Measurements from ENCODE around the gene MYBPC2.

MYBPC2 gene

DNA sequence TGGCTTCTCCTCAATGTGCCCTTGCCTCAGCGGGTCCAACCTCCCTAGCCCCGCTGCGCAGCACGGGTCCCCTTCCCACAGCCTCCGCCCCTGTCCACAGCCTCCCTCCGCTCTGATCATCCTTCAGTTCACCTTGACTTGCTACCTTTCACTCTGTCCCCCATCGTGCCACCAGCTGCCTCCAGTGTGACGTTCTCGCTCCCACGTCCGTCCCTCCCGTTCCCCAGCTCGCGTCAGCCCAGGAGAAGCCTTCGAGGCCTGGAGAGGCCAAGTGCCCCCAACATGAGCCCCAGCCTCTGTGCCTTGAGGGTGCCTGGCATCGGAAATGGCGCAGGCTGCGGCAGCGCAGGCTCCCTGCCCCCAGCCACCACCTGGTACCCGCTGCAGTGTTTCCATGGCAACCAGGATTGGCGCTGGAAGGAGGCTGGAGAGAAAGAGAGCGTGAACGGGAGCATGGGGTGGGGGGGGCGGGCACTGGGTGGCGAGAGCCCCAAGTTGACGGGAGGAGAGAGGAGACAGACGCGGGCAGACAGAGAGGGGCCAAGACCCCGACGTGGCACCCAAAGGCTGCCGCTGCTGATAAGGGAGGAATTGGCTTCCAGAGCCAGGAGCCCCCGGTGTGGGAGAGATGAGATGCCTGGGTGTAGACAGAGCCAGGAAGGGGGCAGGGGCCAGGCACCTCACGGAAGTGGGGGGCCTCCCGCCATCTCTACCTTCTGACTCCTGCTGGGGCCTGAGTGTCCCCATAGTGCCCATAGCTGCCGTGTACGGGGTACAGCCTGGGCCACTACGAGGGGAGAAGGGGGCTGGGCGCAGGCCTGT lies 81.9 kb downstream of the MYBPC2 start:
- no peaks in the 10 kb centered on the region for H4K20me1 ChIP-seq (ENCODE audit: low read depth, low read length)
- H3K27me3 ChIP-seq (ENCODE audit: low read length): no peaks in the 10 kb centered on the region
- H2AFZ ChIP-seq (ENCODE audit: low read depth, low read length, severe bottlenecking): no peak overlapping the region
- TF ChIP-seq EZH2phosphoT487 (conservative IDR thresholded peaks at IDR 0.05; ENCODE audit: low read length): no peak
- TF ChIP-seq, protein P1, sequence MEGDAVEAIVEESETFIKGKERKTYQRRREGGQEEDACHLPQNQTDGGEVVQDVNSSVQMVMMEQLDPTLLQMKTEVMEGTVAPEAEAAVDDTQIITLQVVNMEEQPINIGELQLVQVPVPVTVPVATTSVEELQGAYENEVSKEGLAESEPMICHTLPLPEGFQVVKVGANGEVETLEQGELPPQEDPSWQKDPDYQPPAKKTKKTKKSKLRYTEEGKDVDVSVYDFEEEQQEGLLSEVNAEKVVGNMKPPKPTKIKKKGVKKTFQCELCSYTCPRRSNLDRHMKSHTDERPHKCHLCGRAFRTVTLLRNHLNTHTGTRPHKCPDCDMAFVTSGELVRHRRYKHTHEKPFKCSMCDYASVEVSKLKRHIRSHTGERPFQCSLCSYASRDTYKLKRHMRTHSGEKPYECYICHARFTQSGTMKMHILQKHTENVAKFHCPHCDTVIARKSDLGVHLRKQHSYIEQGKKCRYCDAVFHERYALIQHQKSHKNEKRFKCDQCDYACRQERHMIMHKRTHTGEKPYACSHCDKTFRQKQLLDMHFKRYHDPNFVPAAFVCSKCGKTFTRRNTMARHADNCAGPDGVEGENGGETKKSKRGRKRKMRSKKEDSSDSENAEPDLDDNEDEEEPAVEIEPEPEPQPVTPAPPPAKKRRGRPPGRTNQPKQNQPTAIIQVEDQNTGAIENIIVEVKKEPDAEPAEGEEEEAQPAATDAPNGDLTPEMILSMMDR (IDR thresholded peaks at IDR 0.05; ENCODE audit: insufficient read depth, low read length, poor library complexity, severe bottlenecking): no peak
- no peak overlapping the region for H3K4me3 ChIP-seq (ENCODE audit: insufficient read depth, low read length, poor library complexity, severe bottlenecking)
- H3K27ac ChIP-seq (ENCODE audit: low read depth, low read length): no peak overlapping the region
- no peak overlapping the region for H3K9ac ChIP-seq (ENCODE audit: low read length)
- H3F3A ChIP-seq (ENCODE audit: insufficient read depth): no peaks in the 10 kb centered on the region
- H3K4me2 ChIP-seq (ENCODE audit: low read depth, low read length, poor library complexity, severe bottlenecking): no peak overlapping the region
- H3K9me2 ChIP-seq (replicated peaks; ENCODE audit: insufficient read depth, low read length): no peaks in the 10 kb centered on the region
- no peaks in the 10 kb centered on the region for H3K36me3 ChIP-seq (ENCODE audit: low read length)
- H3K79me2 ChIP-seq (ENCODE audit: insufficient read depth, low read length): no peaks in the 10 kb centered on the region
- no peaks in the 10 kb centered on the region for H3K9me3 ChIP-seq (ENCODE audit: insufficient read depth, low read length)

DNA sequence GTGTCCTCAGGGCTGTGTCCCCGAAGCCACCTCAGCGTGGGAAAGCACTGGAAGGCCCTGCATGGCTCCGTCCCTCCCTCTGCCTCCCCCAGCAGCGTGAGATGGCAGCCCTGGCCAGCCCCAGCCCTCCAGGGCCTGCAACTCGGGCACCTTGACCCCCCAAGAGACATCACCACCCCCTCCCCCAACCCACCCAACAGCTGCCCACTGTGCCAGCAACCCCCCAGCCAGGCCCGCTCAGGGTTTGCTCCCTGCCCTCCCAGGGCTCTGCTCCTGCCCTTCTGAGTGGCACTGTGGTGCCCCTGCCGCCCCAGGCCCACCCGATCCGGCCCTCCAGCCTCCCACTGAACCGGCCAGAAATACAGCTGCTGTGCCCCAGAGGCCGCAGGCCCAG lies 82.5 kb downstream of the MYBPC2 start:
- no peak overlapping the region for H3K4me2 ChIP-seq (ENCODE audit: low read depth, low read length, poor library complexity, severe bottlenecking)
- no peaks in the 10 kb centered on the region for H3K79me2 ChIP-seq (ENCODE audit: insufficient read depth, low read length)
- H3K9me3 ChIP-seq (ENCODE audit: insufficient read depth, low read length): no peaks in the 10 kb centered on the region
- H3K27ac ChIP-seq (ENCODE audit: low read depth, low read length): no peak overlapping the region
- no peaks in the 10 kb centered on the region for H3K27me3 ChIP-seq (ENCODE audit: low read length)
- H4K20me1 ChIP-seq (ENCODE audit: low read depth, low read length): no peaks in the 10 kb centered on the region
- H3K4me3 ChIP-seq (ENCODE audit: insufficient read depth, low read length, poor library complexity, severe bottlenecking): no peak overlapping the region
- no peak overlapping the region for H2AFZ ChIP-seq (ENCODE audit: low read depth, low read length, severe bottlenecking)
- no peaks in the 10 kb centered on the region for H3F3A ChIP-seq (ENCODE audit: insufficient read depth)
- H3K9ac ChIP-seq (ENCODE audit: low read length): no peak overlapping the region
- no peaks in the 10 kb centered on the region for H3K36me3 ChIP-seq (ENCODE audit: low read length)
- H3K9me2 ChIP-seq (replicated peaks; ENCODE audit: insufficient read depth, low read length): no peaks in the 10 kb centered on the region
- no peak for TF ChIP-seq EZH2phosphoT487 (conservative IDR thresholded peaks at IDR 0.05; ENCODE audit: low read length)
- TF ChIP-seq, protein P1 (IDR thresholded peaks at IDR 0.05; ENCODE audit: insufficient read depth, low read length, poor library complexity, severe bottlenecking): no peak
